Thoracic aorta (tissue), 2 donors: ENCODE measurements around the gene SCP2. TPM values are rescaled to one million over a fixed set of nuclear protein-coding genes. Genes with fewer than 3 reads are reported as not detected.

Source experiments
- ATAC-seq: fragments of 150-250 bp; one replicate; pipeline ENCODE4 v1.8.0; 2017; ENCODE audit warnings: low read depth; ENCODE audit not compliant: insufficient number of reproducible peaks, low FRiP score
- DNase-seq: peaks from one replicate; pipeline ENCODE4 v3.0.0-alpha.2; 2020; ENCODE audit warnings: low spot score
- H3K27ac ChIP-seq, 2 donors: fragments of 200-600 bp; sonication (generic); 1 replicate in 1 of 2; 2 replicates in 1 of 2; pipeline ENCODE4 v1.5.1; 2016; ENCODE audit warnings: mild to moderate bottlenecking in 2 of 2, moderate library complexity in 2 of 2
- H3K27me3 ChIP-seq: fragments of 200-600 bp; sonication (generic); replicated peaks from 2 replicates; pipeline ENCODE4 v1.6.0; 2016; ENCODE audit warnings: mild to moderate bottlenecking; ENCODE audit not compliant: insufficient read depth
- H3K36me3 ChIP-seq: fragments of 200-600 bp; sonication (generic); one replicate; pipeline ENCODE4 v1.5.1; 2016
- H3K4me1 ChIP-seq, 2 donors: fragments of 200-600 bp; sonication (generic); 1 replicate in 1 of 2; 2 replicates in 1 of 2; pipeline versions ENCODE4 v1.5.1 to v1.6.0; 2016; ENCODE audit warnings: low read depth in 2 of 2, mild to moderate bottlenecking in 1 of 2; ENCODE audit not compliant: control insufficient read depth in 1 of 2
- H3K4me3 ChIP-seq: fragments of 200-600 bp; sonication (generic); 2 replicates; pipeline ENCODE4 v1.5.1; 2016; ENCODE audit warnings: mild to moderate bottlenecking
- H3K9me3 ChIP-seq: fragments of 200-600 bp; sonication (generic); 2 replicates; pipeline ENCODE4 v1.5.1; 2016
- CTCF ChIP-seq: fragments of 200-600 bp; sonication (generic); IDR thresholded peaks from one replicate; pipeline ENCODE4 v1.5.1; 2019; ENCODE audit warnings: antibody characterized with exemption
- total RNA-seq, 2 donors: library from RNA; depleted of rRNA; stranded (reverse); fragments of >200 nt; gene quantifications; one replicate each; pipeline versions ENCODE4 v1.1.0 to v1.2.3, GENCODE V29; 2016

SCP2 gene
- total RNA-seq, 2 donors from 2014 or later, result 75.1 to 99.9 TPM

- ATAC-seq, result no peak
- peaks cover 0 to 13% of the 10 kb centered on the region in 2 donors for H3K4me1 ChIP-seq
- TF ChIP-seq CTCF, result no peak
- no peaks in the 10 kb centered on the region for H3K27me3 ChIP-seq
- H3K27ac ChIP-seq, result no peak overlapping the region
- no peaks in the 10 kb centered on the region for H3K36me3 ChIP-seq
- no peak overlapping the region for H3K4me3 ChIP-seq
- DNase-seq, result no peak
- no peaks in the 10 kb centered on the region for H3K9me3 ChIP-seq
Observed at GRCh38 chr1:53090227-53091147, 163.4 kb downstream of the SCP2 start.

- ATAC-seq, result no peak
- no peak for DNase-seq
- Histone ChIP-seq H3K36me3 (no peaks in the 10 kb centered on the region), H3K27me3 (no peaks in the 10 kb centered on the region), H3K4me3 (no peak overlapping the region), H3K4me1 (peaks cover 0 to 13% of the 10 kb centered on the region in 2 donors), H3K9me3 (no peaks in the 10 kb centered on the region), H3K27ac (no peak overlapping the region)
- TF ChIP-seq CTCF, result no peak
Observed at GRCh38 chr1:53091841-53092645, 165.0 kb downstream of the SCP2 start.

- ATAC-seq, result no peak
- H3K4me3 ChIP-seq, result no peak overlapping the region
- DNase-seq, result no peak
- H3K4me1 ChIP-seq, result peaks cover 0 to 13% of the 10 kb centered on the region in 2 donors
- no peaks in the 10 kb centered on the region for H3K27me3 ChIP-seq
- H3K36me3 ChIP-seq, result no peaks in the 10 kb centered on the region
- TF ChIP-seq CTCF, result no peak
- no peak overlapping the region for H3K27ac ChIP-seq
- no peaks in the 10 kb centered on the region for H3K9me3 ChIP-seq
Observed at GRCh38 chr1:53092659-53093450, 165.8 kb downstream of the SCP2 start.

GRCh38 chr1:53093451-53093754 lies 166.3 kb downstream of the SCP2 start:
- no peak for TF ChIP-seq CTCF
- DNase-seq, result no peak
- Histone ChIP-seq H3K27me3 (no peaks in the 10 kb centered on the region), H3K36me3 (no peaks in the 10 kb centered on the region), H3K4me3 (no peak overlapping the region), H3K9me3 (no peaks in the 10 kb centered on the region), H3K4me1 (peaks cover 0 to 13% of the 10 kb centered on the region in 2 donors), H3K27ac (no peak overlapping the region)
- ATAC-seq, result no peak
